Esophagus squamous epithelium (tissue), 4 donors: ENCODE data around the gene HDAC11.

Source experiments
- CTCF ChIP-seq, 6 experiments: fragments of 450-650 bp in 4 of 6; fragments of 200-600 bp in 2 of 6; sonication (generic) in 2 of 6; IDR thresholded peaks; one replicate each; pipeline ENCODE4 v1.5.1; 2016 to 2019; ENCODE audit warnings: antibody characterized with exemption in 6 of 6, mild to moderate bottlenecking in 4 of 6, moderate library complexity in 4 of 6
- POLR2A ChIP-seq, 4 donors: fragments of 450-650 bp; IDR thresholded peaks; one replicate each; pipeline ENCODE4 v1.6.1; 2017; ENCODE audit warnings: antibody characterized with exemption in 4 of 4, mild to moderate bottlenecking in 4 of 4, moderate library complexity in 3 of 4

DNA sequence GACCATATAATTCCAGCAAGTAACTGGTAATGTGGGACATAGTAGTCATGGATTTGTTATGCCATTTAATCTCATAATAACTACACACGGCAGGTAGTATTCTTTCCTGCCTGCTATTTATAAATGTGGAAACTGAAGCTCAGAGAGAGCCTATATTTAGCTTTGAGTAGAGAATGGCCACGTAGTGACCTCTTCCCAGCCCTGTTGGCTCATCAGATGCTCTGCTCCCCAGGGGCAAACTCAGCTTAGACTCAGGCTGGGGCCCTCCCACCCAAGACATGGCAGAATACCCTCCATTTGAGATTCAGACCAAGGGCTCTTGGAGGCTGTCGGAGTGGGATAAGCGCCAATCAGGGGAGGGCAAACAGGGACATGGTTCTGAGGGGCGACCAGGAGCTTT, 17.3 kb upstream of the HDAC11 start:
- TF ChIP-seq POLR2A (IDR thresholded peaks at IDR 0.05) (no peak), CTCF (IDR thresholded peaks at IDR 0.05) (no peak)
